ENCODE measurements around the gene BRD4.

BRD4 gene

GRCh38 chr19:15244106-15244803, 88.1 kb downstream of the BRD4 start:
- Mint-ChIP-seq H3K36me3 (peaks cover 37% of the 10 kb centered on the region), H3K9me3 (no peaks in the 10 kb centered on the region), H3K4me3 (no peak overlapping the region), H3K27ac (peak overlapping the region; percentile 53), H3K27me3 (no peaks in the 10 kb centered on the region), H3K4me1 (no peaks in the 10 kb centered on the region)
- CTCF ChIA-PET = no interaction called here
- DNase-seq = no peak

DNA sequence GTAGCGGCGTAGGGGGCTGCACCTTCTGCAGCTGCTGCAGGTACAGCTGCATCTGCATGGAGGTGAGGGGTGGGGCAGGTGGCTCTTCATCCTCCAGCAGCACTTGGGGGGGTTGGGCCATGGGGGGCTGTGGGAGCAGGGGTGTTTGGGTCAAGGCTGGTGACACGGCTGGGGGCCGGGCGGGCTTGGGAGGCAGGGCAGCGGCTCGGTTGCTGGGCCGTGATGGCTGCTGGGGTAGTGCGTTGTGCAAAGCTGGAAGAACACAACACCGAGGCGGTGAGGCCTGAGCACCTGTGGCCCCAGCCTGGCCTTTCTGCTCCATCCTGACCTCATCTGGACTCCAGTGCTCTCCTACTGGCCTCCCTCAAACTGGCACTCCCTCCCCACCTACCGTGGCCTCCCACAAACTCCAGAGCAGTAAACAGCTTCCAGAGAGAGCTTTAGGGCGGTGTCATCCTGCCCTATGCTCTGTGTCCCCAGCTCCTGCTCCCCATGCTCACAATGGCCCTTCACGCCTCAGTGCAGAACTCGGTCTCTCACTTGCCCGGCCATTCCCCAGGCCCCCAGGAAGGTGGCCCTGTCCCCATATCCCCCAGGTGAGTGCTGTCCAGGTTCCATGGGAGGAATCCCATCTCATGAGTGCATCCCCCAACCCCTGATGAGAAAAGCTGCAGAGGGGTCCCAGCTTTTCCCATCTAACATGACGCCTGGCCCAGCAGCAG, 88.9 kb downstream of the BRD4 start:
- CTCF ChIA-PET = no interaction called here
- Mint-ChIP-seq H3K27ac (no peak overlapping the region), H3K9me3 (no peaks in the 10 kb centered on the region), H3K36me3 (peaks cover 31% of the 10 kb centered on the region), H3K4me3 (no peak overlapping the region), H3K27me3 (no peaks in the 10 kb centered on the region), H3K4me1 (no peaks in the 10 kb centered on the region)
- DNase-seq = no peak

DNA sequence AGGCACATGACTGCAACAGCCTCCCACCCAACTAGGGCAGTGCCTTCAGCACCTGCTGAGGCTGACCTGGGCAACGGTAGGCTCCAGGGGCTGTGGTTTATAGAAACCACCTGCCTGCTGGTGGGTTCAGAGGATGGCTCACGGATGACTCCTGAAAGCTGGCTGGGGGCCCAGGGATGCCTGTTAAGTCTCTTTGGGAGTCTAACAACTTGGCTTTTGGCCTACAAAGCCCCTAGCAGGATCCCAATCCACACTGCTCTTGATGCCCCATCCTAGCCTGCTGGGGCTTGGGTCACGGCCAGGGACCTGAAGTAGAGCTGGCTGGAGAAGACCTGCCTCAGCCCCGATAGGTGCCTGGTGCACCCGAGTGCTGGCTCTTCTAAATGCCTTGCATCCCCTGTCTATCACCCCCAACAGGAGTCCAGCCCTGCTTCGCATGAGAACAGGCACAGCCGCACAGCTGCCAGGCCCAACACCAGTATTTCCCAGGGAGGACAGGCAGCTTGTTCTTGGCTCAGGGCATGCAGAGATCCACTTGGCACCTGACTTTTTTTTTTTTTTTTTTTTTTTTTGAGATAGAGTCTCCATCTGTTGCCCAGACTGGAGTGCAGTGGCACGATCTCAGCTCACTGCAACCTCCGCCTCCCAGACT, 91.0 kb downstream of the BRD4 start:
- Mint-ChIP-seq H3K4me1 (no peaks in the 10 kb centered on the region), H3K9me3 (no peaks in the 10 kb centered on the region), H3K4me3 (no peak overlapping the region), H3K36me3 (peaks cover 37% of the 10 kb centered on the region), H3K27ac (no peak overlapping the region), H3K27me3 (no peaks in the 10 kb centered on the region)
- CTCF ChIA-PET = no interaction called here
- no peak for DNase-seq

DNA sequence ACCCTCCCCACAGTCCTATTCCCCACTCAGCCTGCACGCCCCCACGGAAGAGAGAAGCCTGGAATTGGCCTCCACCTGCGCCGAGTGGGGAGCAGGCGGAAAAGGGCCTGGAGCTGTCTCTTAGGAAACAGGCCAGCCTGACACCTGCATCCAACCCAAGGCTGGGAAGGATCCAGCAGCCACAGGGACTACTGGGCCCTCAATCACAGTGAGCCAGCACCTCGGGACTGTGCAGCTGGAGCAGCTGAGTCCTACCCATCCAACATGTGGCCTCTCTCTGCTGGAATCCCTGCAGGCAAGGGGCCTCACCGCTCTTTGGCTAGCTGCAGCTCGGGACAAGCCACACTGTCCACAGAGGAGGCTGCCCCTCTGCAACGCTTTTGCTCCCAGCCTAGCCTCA, 91.8 kb downstream of the BRD4 start:
- CTCF ChIA-PET = no interaction called here
- no peak overlapping the region for H3K4me3 Mint-ChIP-seq
- DNase-seq = no peak
- no peaks in the 10 kb centered on the region for H3K27me3 Mint-ChIP-seq
- H3K36me3 Mint-ChIP-seq = peaks cover 37% of the 10 kb centered on the region
- no peaks in the 10 kb centered on the region for H3K4me1 Mint-ChIP-seq
- no peak overlapping the region for H3K27ac Mint-ChIP-seq
- no peaks in the 10 kb centered on the region for H3K9me3 Mint-ChIP-seq

DNA sequence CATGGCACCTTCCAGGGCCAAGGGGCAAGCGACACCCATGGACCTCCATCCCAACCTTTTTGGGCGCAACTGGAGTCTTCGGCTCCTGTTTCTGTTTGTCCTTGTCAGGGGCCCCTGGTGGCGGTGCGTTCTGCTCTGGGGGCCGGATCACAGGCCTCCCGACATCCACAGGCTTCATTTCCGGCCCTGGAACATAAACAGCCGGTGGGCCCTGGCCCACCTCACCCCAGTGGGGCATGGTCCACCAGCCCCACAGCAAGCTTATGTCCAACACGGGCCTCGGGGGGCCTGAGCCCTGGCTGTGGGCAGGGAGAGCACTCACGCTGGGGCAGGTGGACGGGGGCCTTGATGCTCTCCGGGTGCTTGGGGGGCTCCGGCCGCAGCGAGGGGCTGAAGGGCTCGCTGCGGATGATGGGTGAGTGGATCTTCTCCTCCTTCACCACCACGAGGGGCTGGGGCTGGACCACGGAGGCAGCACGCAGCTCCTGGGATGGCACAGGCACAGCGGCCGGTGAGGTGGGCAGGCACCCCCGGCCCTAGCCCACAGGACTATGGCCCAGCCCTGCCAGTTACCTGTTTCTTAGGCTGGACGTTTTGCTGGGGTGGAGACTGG, 92.9 kb downstream of the BRD4 start:
- no peaks in the 10 kb centered on the region for H3K9me3 Mint-ChIP-seq
- peaks cover 2% of the 10 kb centered on the region for H3K4me1 Mint-ChIP-seq
- no peaks in the 10 kb centered on the region for H3K27me3 Mint-ChIP-seq
- H3K27ac Mint-ChIP-seq = no peak overlapping the region
- CTCF ChIA-PET = interaction anchor here (0.5 kb wide), 1 partner anchor 231 kb away, joined by 3 read pairs; no protein-coding TSS in a partner anchor
- no peak overlapping the region for H3K4me3 Mint-ChIP-seq
- DNase-seq = no peak
- peaks cover 38% of the 10 kb centered on the region for H3K36me3 Mint-ChIP-seq

DNA sequence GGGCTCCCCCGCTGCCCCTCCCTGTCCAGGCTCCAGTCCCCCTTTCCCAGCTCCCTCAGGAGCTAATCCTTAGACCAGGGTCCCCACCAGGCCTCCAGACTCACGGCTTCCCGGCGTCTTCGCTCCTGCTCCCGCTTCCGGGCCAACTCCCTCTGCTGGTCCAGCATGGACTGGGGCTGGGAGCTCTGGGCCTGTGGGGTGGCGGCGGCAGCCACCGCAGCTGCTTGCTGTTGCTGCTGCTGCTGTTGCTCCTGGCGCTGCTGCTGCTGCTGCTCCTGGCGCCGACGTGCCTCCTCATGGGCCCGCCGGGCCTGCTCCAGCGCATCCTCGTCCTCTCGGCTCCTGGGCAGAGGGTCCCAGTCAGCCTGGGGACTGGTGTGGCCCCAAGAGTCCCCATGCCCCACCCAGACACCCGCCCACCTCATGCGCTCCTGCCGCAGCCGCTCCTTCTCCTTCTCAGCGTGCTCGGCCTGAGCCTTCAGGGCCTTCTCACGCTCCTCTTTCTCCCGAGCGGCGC, 93.6 kb downstream of the BRD4 start:
- no peak overlapping the region for H3K4me3 Mint-ChIP-seq
- H3K36me3 Mint-ChIP-seq = peaks cover 36% of the 10 kb centered on the region
- CTCF ChIA-PET = interaction anchor here (0.5 kb wide), 1 partner anchor 232 kb away, joined by 3 read pairs; no protein-coding TSS in a partner anchor
- no peak overlapping the region for H3K27ac Mint-ChIP-seq
- H3K9me3 Mint-ChIP-seq = no peaks in the 10 kb centered on the region
- no peak for DNase-seq
- H3K27me3 Mint-ChIP-seq = peaks cover 7% of the 10 kb centered on the region
- H3K4me1 Mint-ChIP-seq = peaks cover 2% of the 10 kb centered on the region

DNA sequence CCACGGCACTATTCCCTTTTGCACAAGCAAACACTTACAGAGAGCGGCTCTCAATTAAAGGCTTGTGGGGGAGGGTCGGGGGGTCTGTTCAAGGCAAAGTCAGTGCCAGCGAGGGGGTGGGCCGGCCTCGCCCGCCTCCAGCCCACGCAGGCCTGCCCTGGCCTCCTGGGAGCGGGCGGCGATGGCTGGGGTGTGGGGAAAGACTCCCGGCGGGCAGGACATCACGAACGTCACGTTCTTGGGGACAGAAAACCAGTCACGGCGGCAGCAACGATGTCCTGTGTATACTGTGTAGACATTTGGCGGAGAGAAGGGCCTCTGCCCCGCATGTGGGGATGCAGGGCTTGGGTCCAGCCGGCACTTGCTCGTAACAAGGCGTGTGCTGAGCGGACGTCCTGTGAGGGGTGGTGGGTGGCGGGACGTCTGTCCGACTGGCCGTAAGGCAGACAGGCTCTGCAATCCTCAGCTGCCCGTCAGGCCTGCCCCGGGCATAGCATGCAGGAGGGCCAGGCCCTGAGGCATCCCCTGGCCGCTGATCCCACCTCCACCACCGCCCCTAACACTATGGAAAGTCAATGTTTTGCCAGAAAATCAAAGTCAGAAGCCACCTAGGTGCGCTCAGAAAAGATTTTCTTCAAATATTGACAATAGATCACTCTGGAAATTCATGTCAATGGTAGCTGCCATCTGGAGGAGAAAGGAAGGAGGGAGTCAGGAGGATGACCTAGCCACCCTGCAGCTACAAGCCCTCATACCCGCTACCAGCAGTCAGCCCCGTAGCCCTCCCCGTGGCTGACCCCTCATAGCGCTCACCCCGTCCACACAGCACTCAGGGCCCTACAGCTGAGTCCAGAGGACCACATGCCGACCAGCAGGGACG, 94.3 kb downstream of the BRD4 start:
- Mint-ChIP-seq H3K27me3 (peaks cover 14% of the 10 kb centered on the region), H3K4me3 (no peak overlapping the region), H3K36me3 (peaks cover 33% of the 10 kb centered on the region), H3K4me1 (peaks cover 5% of the 10 kb centered on the region), H3K9me3 (no peaks in the 10 kb centered on the region), H3K27ac (no peak overlapping the region)
- CTCF ChIA-PET = no interaction called here
- no peak for DNase-seq

DNA sequence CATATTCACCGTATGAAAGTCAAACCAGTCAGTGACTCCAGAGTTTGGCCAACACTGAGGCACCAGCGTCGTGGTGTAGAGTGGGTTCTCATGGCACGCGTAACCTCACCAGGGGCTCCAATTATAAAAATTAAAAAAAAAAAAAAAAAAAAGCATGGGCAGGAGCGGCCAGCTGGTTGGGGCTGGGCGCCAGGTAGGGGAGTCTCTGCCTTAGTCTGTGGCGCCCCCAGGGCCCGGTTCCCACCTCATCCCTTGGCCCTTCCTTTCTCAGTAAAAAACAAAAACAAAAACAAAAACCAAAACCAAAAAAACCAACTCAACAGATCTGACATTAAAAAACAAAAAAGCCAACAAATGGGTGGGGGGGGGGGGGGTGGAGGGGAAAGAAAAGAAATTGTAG, 95.5 kb downstream of the BRD4 start:
- CTCF ChIA-PET = no interaction called here
- Mint-ChIP-seq H3K4me3 (no peak overlapping the region), H3K9me3 (no peaks in the 10 kb centered on the region), H3K27me3 (peaks cover 25% of the 10 kb centered on the region), H3K36me3 (peaks cover 32% of the 10 kb centered on the region), H3K27ac (no peak overlapping the region), H3K4me1 (peaks cover 12% of the 10 kb centered on the region)
- DNase-seq = no peak

DNA sequence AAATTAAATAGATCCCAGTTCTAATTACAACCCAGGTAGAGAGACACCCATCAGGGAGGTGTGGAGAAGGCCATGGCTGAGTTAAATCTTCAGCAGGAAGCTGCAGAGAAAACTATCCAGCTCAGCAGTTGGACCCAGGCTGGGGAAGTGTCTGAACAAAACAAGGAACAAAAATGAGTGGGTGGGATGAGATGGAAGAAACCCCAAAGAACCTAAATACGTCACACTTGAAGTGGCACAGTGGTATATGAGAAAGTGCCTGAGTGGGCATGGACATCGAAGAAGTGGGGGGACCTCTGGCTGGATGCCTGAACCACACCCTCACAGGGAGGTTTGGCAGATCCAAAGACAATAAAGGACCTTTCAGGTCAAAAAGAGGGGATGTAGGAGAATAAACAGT, 96.6 kb downstream of the BRD4 start:
- Mint-ChIP-seq H3K4me1 (peaks cover 12% of the 10 kb centered on the region), H3K27ac (no peak overlapping the region), H3K27me3 (peaks cover 36% of the 10 kb centered on the region), H3K9me3 (no peaks in the 10 kb centered on the region), H3K4me3 (no peak overlapping the region), H3K36me3 (peaks cover 32% of the 10 kb centered on the region)
- CTCF ChIA-PET = no interaction called here
- no peak for DNase-seq

GRCh38 chr19:15234431-15235130, 97.8 kb downstream of the BRD4 start:
- CTCF ChIA-PET = no interaction called here
- Mint-ChIP-seq H3K36me3 (peaks cover 28% of the 10 kb centered on the region), H3K27ac (no peak overlapping the region), H3K9me3 (no peaks in the 10 kb centered on the region), H3K27me3 (peaks cover 41% of the 10 kb centered on the region), H3K4me3 (no peak overlapping the region), H3K4me1 (peaks cover 12% of the 10 kb centered on the region)
- DNase-seq = no peak

- peaks cover 13% of the 10 kb centered on the region for H3K36me3 Mint-ChIP-seq
- CTCF ChIA-PET = interaction anchor here (1.0 to 1.6 kb wide), 2 partner anchors 10 to 28 kb away, joined by 4 read pairs; no protein-coding TSS in a partner anchor
- no peak for DNase-seq
- H3K4me1 Mint-ChIP-seq = peaks cover 12% of the 10 kb centered on the region
- H3K4me3 Mint-ChIP-seq = no peak overlapping the region
- no peaks in the 10 kb centered on the region for H3K9me3 Mint-ChIP-seq
- H3K27ac Mint-ChIP-seq = no peak overlapping the region
- peaks cover 48% of the 10 kb centered on the region for H3K27me3 Mint-ChIP-seq
Measured at GRCh38 chr19:15231271-15231670, 101.1 kb downstream of the BRD4 start.

GRCh38 chr19:15227261-15227660, 105.1 kb downstream of the BRD4 start:
- CTCF ChIA-PET = no interaction called here

GRCh38 chr19:15225760-15226159, 106.6 kb downstream of the BRD4 start:
- CTCF ChIA-PET = no interaction called here
- DNase-seq = no peak
- H3K4me1 Mint-ChIP-seq = peaks cover 17% of the 10 kb centered on the region
- no peak overlapping the region for H3K4me3 Mint-ChIP-seq
- H3K9me3 Mint-ChIP-seq = no peaks in the 10 kb centered on the region
- peaks cover 59% of the 10 kb centered on the region for H3K27me3 Mint-ChIP-seq
- H3K36me3 Mint-ChIP-seq = no peaks in the 10 kb centered on the region
- H3K27ac Mint-ChIP-seq = no peak overlapping the region

More at GRCh38 chr19:15227261-15227660, 105.1 kb downstream of the BRD4 start:
- H3K27ac Mint-ChIP-seq = no peak overlapping the region
- H3K4me1 Mint-ChIP-seq = peaks cover 18% of the 10 kb centered on the region
- no peak for DNase-seq
- H3K27me3 Mint-ChIP-seq = peaks cover 61% of the 10 kb centered on the region
- no peaks in the 10 kb centered on the region for H3K9me3 Mint-ChIP-seq
- no peaks in the 10 kb centered on the region for H3K36me3 Mint-ChIP-seq
- H3K4me3 Mint-ChIP-seq = no peak overlapping the region

Measured in activated naive CD4-positive, alpha-beta T cell treated with anti-CD3 and anti-CD28 coated beads, Interleukin-2, amount 10 ng/mL, durations not matched to agents 7 days and 5 days (primary cell).